NB4 (cell line): ENCODE results near the gene UST.

Source experiments
- DNase-seq: peaks from one replicate; pipeline ENCODE4 v3.0.0; 2010; ENCODE audit warnings: low read depth
- H3K4me3 ChIP-seq: one replicate; pipeline ENCODE4 v1.5.1; 2011; ENCODE audit warnings: mild to moderate bottlenecking, low read depth, low read length, moderate library complexity
- CTCF ChIP-seq: IDR thresholded peaks from one replicate; pipeline ENCODE4 v1.5.1; 2012; ENCODE audit warnings: low read depth, low read length
- MAX ChIP-seq: IDR thresholded peaks from 2 replicates; pipeline ENCODE4 v1.6.1; 2011; ENCODE audit warnings: low read depth, low read length
- MYC ChIP-seq: IDR thresholded peaks from 2 replicates; pipeline ENCODE4 v1.6.1; 2011; ENCODE audit warnings: low read depth, low read length
- POLR2A ChIP-seq: IDR thresholded peaks from 2 replicates; pipeline ENCODE4 v1.6.1; 2011; ENCODE audit warnings: mild to moderate bottlenecking; ENCODE audit not compliant: insufficient read length; ENCODE audit errors: extremely low read depth

Gene UST

DNA sequence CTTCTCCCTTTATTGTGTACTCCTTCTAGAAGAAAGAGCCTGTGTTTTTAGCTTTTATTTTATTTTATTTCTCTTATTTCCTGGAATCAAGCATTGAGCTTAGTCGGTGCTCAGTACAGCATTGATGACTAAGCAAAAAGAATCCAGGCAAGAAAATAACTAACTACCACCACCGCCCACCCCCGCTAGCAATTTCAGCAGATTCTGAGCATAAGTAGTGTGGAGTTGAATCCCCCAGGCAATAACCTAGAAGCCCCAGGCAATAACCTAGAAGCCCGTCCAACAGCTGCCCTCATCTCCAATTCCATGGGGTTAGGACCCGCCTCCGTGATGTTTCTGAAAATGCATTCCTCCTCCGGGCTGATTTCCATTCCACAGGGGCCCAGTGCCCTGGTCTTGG lies 312.7 kb downstream of the UST start:
- no peak for DNase-seq
- no peak overlapping the region for H3K4me3 ChIP-seq
- TF ChIP-seq POLR2A (no peak), CTCF (no peak), MAX (no peak), MYC (no peak)

- DNase-seq, result peak; percentile 64
- no peak overlapping the region for H3K4me3 ChIP-seq
Measured at GRCh38 chr6:149060300-149060984, 313.6 kb downstream of the UST start.

DNA sequence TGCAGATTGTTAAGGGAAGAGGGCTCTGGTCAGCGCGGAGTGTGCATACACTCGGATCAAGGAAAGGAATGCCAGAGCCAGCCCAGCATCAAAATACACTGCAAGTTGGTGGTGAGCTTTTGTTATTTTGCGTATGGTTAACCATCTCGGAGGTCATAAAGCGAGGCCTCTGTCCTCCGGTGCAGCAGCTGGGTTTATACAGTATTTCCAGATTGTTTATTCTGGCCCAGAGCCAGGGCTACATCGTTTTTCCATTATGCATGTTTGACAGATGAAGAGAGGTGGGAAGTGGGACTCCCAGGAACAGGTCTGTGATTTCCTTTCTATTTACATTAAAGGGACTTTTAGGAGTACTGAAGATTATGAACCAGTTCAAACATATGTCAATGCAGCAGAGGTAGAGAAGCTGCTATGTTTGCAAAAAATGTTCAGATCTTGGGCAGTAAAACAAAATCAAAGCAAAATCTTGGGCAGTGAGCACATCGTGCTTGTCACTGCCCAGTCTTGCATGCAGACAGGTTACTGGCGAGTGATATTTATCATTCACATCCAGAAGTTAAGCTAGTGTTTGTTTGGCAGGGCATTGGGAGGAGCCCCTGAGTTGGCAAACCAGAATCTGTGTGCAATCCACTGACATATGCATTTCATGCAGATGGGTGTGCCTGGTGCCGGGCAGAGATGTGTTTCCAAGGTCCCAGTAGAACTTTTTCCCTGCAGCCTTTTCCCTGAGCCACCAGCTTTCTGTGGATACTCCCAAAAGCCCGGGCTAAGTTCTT lies 314.3 kb downstream of the UST start:
- no peak for DNase-seq
- H3K4me3 ChIP-seq, result no peak overlapping the region
- TF ChIP-seq CTCF (no peak), MYC (no peak), MAX (no peak), POLR2A (no peak)

More at GRCh38 chr6:149060300-149060984, 313.6 kb downstream of the UST start:
- TF ChIP-seq MAX (no peak), MYC (no peak), CTCF (no peak), POLR2A (no peak)

GRCh38 chr6:149061930-149062329 lies 315.1 kb downstream of the UST start:
- TF ChIP-seq MYC (no peak), CTCF (no peak), POLR2A (no peak), MAX (no peak)
- H3K4me3 ChIP-seq, result no peak overlapping the region
- DNase-seq, result no peak

DNA sequence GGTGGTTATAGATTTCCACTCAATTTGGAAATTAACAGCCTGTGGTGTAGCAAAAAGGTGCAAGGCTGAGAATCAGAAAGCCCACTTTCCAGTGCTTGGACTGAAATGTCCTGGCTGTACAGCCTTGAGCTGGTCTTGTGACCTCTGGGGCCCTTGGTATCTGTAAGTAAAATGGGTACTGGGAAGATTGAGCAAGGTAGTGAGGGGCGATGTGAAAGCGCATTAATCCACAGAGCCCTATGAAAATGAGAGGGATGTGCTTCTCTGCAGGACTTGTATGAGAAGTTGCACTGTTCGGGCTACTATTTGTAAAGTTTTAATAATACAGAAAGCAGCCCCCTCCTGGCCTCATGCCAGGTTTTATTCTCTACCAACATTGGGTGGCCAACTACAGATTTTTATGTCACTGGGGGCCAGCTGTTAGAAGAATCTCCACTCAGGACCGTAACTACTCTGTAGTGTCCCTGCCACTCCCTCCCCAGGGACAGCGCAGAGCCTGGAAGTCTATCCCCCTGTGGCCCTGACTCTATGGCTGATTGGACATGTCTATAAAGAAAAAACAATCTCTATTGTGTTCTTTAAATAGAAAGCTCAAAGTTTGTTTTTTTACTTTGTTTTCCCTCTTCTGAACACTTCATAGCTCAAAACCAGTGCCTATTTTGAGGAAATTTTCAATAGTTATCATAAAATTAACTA lies 316.0 kb downstream of the UST start:
- H3K4me3 ChIP-seq, result no peak overlapping the region
- DNase-seq, result no peak
- TF ChIP-seq MAX (no peak), MYC (no peak), POLR2A (no peak), CTCF (no peak)
